HG03064 (cell line): ENCODE data around the gene PSMG2.

Source experiments
- ATAC-seq: cut with Tn5 transposase; IDR thresholded peaks from one replicate; pipeline ENCODE4 v1.9.1; 2021; ENCODE audit warnings: low read depth; ENCODE audit not compliant: unreplicated experiment

PSMG2 gene

GRCh38 chr18:12702221-12703095 lies at the start of gene PSMG2, which contains the start of gene CEP76:
TSS of gene PSMG2 (plus strand) at chr18:12703042. CDS start at chr18:12703108, 66 bp downstream.
TSS of gene CEP76 (minus strand) at chr18:12702723. CDS start at chr18:12702548, 175 bp downstream.
- peak; percentile 72 for ATAC-seq

DNA sequence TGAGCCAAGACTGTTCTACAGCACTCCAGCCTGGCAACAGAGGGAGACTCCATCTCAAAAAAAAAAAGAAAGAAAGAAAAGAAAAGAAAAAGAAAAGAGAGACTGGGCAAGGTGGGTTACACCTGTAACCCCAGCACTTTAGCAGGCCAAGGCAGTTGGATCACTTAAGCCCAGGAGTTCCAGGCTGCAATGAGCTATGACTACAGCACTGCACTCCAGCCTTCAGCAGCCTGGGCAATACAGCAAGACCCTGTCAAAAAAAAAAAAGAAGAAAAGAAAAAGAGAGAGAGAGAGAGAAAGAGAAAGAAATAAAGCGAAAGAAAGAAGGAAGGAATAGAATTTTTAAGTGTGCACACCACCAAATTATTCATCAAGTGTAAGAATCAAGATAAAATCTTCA lies 47.9 kb upstream of the PSMG2 start:
- no peak for ATAC-seq

DNA sequence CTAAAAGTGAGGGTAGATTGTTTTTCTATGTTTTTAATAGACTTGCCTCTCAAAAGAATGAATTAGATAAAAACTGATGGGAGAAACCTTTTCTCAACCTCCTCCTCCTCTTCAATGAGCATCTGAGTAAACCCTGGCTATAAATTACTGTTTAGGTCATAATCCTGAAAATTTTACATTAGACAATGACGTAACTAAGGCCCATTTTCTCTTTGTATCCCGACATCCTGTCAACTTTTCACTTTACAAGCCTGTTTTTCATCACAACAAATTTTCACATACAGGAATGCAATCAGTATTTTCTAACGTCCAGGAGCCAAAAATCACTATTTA lies 46.3 kb upstream of the PSMG2 start:
- ATAC-seq, result no peak

- ATAC-seq, result no peak
These were observed 45.7 kb upstream of the PSMG2 start for GRCh38 chr18:12656938-12657683.

DNA sequence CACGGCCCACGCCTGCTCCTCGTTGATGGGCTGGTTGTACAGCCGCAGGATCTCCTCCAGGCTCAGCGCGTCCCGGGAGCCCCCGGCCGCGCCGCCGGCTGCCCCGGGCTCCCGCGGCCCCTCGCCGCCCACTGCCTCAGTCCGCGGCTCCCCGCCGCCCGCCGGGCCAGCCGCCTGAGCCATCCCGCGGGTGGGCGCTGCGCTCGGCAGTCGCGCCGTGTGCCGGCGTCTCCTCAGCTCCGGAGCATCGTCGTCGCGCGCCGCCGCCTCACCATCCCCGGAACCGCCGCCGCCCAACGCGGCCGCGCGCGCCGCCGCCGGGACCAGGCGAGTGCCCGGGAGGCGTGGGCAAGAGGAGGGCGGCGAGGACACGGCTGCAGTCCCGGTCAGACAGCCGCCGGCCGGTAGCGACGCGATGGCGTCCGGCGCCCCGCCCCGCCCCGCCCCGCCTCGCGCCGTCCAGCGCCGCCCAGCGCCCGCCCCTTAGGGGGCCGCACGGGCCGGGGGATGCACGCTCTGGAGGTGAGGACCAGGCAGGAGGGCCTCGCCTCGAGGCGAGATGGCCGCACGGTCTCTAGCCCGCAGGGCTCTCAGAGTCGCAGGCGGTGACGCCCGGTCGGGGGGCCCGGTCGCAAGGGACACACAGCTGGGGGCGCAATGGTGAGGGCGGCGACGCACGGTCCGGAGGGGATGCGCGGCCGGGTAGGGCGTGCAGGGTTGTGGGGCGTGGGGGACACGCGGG lies 45.0 kb upstream of the PSMG2 start, which contains the start of gene SPIRE1:
Gene SPIRE1 (minus strand): TSS at position 424 of the 742 bp plus-strand sequence. CDS start 241 bp downstream, at position 183.
- ATAC-seq, result no peak

- no peak for ATAC-seq
These were observed 44.3 kb upstream of the PSMG2 start for GRCh38 chr18:12658426-12659138.

DNA sequence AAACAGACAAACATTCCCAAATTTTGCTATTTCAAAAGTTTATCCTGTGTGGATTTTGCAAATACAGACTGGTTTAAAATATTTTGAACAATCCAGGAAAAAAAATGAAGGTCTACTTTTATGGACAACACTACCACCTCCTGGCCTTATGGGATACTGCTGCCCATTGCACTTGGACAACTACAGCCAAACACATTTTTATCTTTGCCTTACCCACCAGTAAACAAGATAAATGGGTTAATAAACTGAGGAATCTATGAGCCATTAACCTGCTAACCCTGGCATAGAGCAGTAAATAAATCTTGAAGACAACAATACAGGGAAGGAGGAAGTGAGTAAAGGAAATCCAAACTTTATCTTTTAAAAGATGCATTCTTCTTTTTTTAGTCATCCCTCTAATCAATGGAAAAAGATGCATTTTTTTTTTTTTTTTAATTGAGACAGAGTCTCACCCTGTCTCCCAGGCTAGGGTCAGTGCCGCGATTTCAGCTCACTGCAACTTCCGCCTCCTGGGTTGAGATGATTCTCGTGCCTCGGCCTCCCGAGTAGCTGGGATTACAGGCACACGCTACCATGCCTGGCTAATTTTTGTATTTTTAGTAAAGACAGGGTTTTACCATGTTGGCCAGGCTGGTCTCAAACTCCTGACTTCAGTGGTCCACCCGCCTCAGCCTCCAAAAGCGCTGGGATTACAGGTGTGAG lies 42.8 kb upstream of the PSMG2 start:
- no peak for ATAC-seq

GRCh38 chr18:12668041-12668440 lies 34.8 kb upstream of the PSMG2 start:
- ATAC-seq, result no peak

GRCh38 chr18:12679183-12679786 lies 23.6 kb upstream of the PSMG2 start:
- ATAC-seq, result no peak

DNA sequence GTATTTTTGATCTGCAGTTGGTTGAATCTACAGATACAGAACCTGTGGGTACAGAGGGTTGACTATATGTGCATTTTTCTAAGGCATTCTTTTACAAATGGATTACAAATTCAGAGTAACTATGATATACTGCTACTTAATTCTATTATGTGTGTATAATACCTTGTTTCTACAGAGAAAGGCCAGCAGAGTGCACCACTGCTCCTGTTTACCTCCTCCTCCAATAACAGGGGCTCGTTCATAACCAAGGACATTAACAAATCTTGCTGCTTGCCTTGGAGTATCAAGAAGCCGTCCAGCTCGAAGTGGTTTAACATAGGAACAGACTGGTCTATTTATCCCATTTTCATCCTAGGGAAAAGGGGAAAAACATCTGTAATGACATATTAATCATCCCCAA lies 16.7 kb upstream of the PSMG2 start:
- ATAC-seq, result no peak

GRCh38 chr18:12689256-12689850 lies 13.5 kb upstream of the PSMG2 start:
- no peak for ATAC-seq

DNA sequence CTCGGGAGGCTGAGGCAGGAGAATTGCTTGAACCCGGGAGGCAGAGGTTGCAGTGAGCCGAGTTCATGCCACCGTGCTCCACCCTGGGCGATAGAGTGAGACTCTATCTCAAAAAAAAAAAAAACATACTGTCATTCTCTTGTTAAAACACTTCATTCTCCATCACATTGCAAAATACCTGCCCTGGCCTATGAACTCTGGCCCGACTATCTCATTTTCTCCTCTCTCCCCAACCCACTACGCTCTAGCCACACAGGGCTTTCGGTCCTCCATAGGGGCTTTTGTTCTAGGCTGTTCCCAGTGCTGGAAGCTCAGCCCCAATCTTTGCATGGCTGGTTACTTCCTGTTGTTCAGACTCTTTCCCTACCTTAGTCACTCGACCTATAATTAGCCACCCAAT lies 10.6 kb upstream of the PSMG2 start:
- no peak for ATAC-seq

- no peak for ATAC-seq
These were observed 8.8 kb upstream of the PSMG2 start for GRCh38 chr18:12694032-12694431.

DNA sequence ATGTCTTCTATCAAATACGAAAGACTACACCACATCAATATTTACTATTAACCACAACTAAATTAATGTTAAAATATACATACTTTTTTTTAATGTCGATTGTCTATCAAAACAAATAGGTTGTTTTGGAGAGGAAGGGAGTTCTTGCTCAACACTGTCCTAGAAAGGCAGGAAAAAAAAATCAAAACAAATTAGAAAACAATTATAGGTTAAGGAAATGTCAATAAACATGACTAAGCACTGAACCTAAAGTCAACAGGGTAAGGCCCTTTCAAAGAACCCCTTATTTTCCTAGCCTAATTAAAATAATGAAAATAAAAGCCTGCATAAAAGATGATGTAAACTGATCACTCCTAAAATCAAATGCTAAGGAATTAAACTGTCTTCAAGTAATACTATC lies 3.1 kb upstream of the PSMG2 start:
- ATAC-seq, result no peak

GRCh38 chr18:12701161-12701560 lies 1.7 kb upstream of the PSMG2 start:
- ATAC-seq, result no peak

DNA sequence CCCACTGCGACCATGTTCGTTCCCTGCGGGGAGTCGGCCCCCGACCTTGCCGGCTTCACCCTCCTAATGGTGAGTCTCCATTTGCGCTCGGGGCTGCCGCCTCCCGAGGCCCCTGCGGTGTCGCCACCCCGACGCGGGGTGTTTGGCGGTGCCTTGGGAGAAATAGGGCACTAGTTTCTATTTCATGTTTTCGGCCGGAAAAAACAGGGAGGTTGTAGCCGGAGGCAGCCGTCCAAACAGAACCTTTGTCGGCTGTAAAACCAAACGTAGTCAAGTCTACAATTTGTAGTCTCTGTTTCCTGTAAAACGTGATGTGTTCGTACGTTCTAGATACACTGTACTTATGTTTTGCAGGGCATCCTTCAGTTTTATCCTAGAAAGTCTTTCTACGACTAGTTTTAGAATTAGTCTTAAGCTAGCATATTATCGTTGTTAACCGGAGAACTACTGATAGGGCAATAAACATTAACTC lies 290 bp downstream of the PSMG2 start:
- peak; percentile 26 for ATAC-seq

GRCh38 chr18:12703664-12704063 lies 822 bp downstream of the PSMG2 start:
- ATAC-seq, result no peak

- no peak for ATAC-seq
These were observed 8.6 kb downstream of the PSMG2 start for GRCh38 chr18:12711446-12711845.
